Mucosa of descending colon (tissue), 3 donors: ENCODE measurements around the gene OR7D2. TPM values are rescaled to one million over a fixed set of nuclear protein-coding genes. Genes with fewer than 3 reads are reported as not detected.

Experiments
- ATAC-seq: fragments of 200-7000 bp; cut with Tn5 transposase; one replicate; pipeline ENCODE4 v1.9.1; 2020; ENCODE audit warnings: mild to moderate bottlenecking, moderate library complexity
- DNase-seq, 3 donors: peaks; one replicate each; pipeline ENCODE4 v3.0.0-alpha.2; 2020
- H3K36me3 ChIP-seq: fragments of 200-600 bp; one replicate; pipeline ENCODE4 v1.8.0; 2021; ENCODE audit warnings: low read depth, mild to moderate bottlenecking
- H3K4me1 ChIP-seq: fragments of 200-600 bp; one replicate; pipeline ENCODE4 v1.8.0; 2021; ENCODE audit warnings: low read depth, mild to moderate bottlenecking
- H3K4me3 ChIP-seq: fragments of 200-600 bp; one replicate; pipeline ENCODE4 v1.8.0; 2021; ENCODE audit warnings: mild to moderate bottlenecking
- H3K9me3 ChIP-seq: fragments of 200-600 bp; one replicate; pipeline ENCODE4 v1.8.0; 2021; ENCODE audit warnings: mild to moderate bottlenecking
- CTCF ChIP-seq: fragments of 200-600 bp; IDR thresholded peaks from one replicate; pipeline ENCODE4 v1.8.0; 2022; ENCODE audit warnings: antibody characterized with exemption, mild to moderate bottlenecking
- intact Hi-C, 2 donors: fragments of 100-400 bp; cut with DNase I in 1 of 2; cut with micrococcal nuclease in 1 of 2; formaldehyde crosslinking; loops; one replicate each; pipeline versions ENCODE4 v1.11.0 to v1.11.1; 2022; cut with DNase I, micrococcal nuclease
- total RNA-seq, 3 donors: library from RNA; stranded (reverse); fragmentation: NEBNext Ultra II Directional in 2 of 3; extraction: Animal tissue kit (Norgen Biotek cat#: 25700) in 2 of 3; gene quantifications; one replicate each; pipeline versions ENCODE4 v1.2.1 to v1.2.4, GENCODE V29; 2021 to 2023
- donor health status: DM: no; HTN: no; CAD: no; lungs with moderate emphysema.
- donor health status: DM: no; HTN: no; CAD: no.
- donor health status: DM: no; HTN: yes; CAD: no.

The OR7D2 gene
- total RNA-seq, 3 donors from 2014 or later, result not detected

- no peaks in the 10 kb centered on the region for H3K4me1 ChIP-seq
- peaks cover 4% of the 10 kb centered on the region for H3K36me3 ChIP-seq
- intact Hi-C loops, result no loop called here
- peaks cover 52% of the 10 kb centered on the region for H3K9me3 ChIP-seq
- H3K4me3 ChIP-seq, result no peak overlapping the region
- no peak for TF ChIP-seq CTCF
- DNase-seq, result no peak
- no peak for ATAC-seq
These were observed 27.4 kb upstream of the OR7D2 start for GRCh38 chr19:9151367-9151766.

GRCh38 chr19:9155591-9155990 is 23.2 kb upstream of the OR7D2 start:
- H3K9me3 ChIP-seq, result peaks cover 58% of the 10 kb centered on the region
- TF ChIP-seq CTCF, result no peak
- no peak overlapping the region for H3K4me3 ChIP-seq
- H3K36me3 ChIP-seq, result peaks cover 37% of the 10 kb centered on the region
- intact Hi-C loops, result no loop called here
- DNase-seq (no peak), ATAC-seq (no peak)
- H3K4me1 ChIP-seq, result no peaks in the 10 kb centered on the region

- Histone ChIP-seq H3K4me3 (no peak overlapping the region), H3K4me1 (no peaks in the 10 kb centered on the region), H3K9me3 (peaks cover 64% of the 10 kb centered on the region), H3K36me3 (peaks cover 44% of the 10 kb centered on the region)
- no peak for TF ChIP-seq CTCF
- intact Hi-C loops, result no loop called here
- ATAC-seq (peak; percentile 25), DNase-seq (no peak)
These were observed 22.5 kb upstream of the OR7D2 start for GRCh38 chr19:9156304-9156703.

GRCh38 chr19:9159891-9160290 is 18.9 kb upstream of the OR7D2 start:
- Histone ChIP-seq H3K4me1 (no peaks in the 10 kb centered on the region), H3K36me3 (peaks cover 47% of the 10 kb centered on the region), H3K9me3 (peaks cover 34% of the 10 kb centered on the region), H3K4me3 (no peak overlapping the region)
- DNase-seq (no peak), ATAC-seq (no peak)
- TF ChIP-seq CTCF, result no peak
- intact Hi-C loops, result no loop called here

GRCh38 chr19:9161427-9161826 is 17.4 kb upstream of the OR7D2 start:
- DNase-seq (no peak), ATAC-seq (no peak)
- H3K36me3 ChIP-seq, result peaks cover 43% of the 10 kb centered on the region
- no peak for TF ChIP-seq CTCF
- intact Hi-C loops, result no loop called here
- H3K9me3 ChIP-seq, result peaks cover 23% of the 10 kb centered on the region
- no peak overlapping the region for H3K4me3 ChIP-seq
- no peaks in the 10 kb centered on the region for H3K4me1 ChIP-seq

GRCh38 chr19:9165261-9165660 is 13.5 kb upstream of the OR7D2 start:
- Histone ChIP-seq H3K9me3 (peaks cover 13% of the 10 kb centered on the region), H3K4me1 (no peaks in the 10 kb centered on the region), H3K36me3 (peaks cover 13% of the 10 kb centered on the region), H3K4me3 (no peak overlapping the region)
- no peak for TF ChIP-seq CTCF
- DNase-seq (no peak), ATAC-seq (no peak)
- intact Hi-C loops, result no loop called here
